ENCODE results near the gene DTX4.

DNA sequence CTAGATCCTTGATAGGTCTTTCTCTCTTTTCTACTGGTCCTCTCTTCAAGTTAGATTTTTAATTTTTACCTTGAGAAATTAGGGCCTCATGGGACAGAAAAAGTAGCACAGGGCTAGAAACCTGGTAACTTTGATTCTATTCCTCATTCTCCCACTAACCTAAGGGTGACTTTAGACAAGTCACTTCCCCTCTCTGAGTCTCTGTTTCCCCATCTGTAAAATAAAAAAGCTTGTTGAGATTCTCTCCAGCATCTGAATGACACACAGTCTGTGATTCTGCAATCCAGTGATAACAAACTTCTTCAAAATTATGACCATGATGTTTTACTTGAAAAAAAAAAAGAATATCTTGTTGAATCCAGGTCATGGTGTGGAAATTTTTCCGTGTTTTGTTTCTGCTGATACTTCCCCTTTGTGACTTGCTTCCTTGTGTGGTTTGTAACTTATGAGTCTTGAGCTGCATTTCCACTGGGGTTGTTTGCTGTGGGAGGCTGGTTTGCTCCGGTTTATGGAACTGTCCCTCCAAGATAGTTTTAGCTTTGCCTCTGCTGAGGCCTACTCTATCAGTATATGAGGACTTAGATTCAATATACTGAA lies 50.6 kb downstream of the DTX4 start:
- TF ChIP-seq CTCF (IDR thresholded peaks at IDR 0.05), result no peak
- no peak for TF ChIP-seq POLR2A (IDR thresholded peaks at IDR 0.05)

Measured in right lobe of liver (tissue), 4 donors.